PC-3 (cell line): ENCODE results near the gene UBE2F.

Experiments
- EZH2phosphoT487 ChIP-seq: fragments of 300-600 bp; sonication (generic); IDR thresholded peaks from 2 replicates; pipeline ENCODE4 v1.6.1; 2018; ENCODE audit warnings: mild to moderate bottlenecking, antibody characterized with exemption, low read length, borderline replicate concordance
- TF ChIP-seq, protein P1 (sequence below): fragments of 300-600 bp; sonication (generic); conservative IDR thresholded peaks from 2 replicates; pipeline ENCODE4 v1.5.1; 2017; ENCODE audit warnings: antibody characterized with exemption, low read depth, mild to moderate bottlenecking, low read length

DNA sequence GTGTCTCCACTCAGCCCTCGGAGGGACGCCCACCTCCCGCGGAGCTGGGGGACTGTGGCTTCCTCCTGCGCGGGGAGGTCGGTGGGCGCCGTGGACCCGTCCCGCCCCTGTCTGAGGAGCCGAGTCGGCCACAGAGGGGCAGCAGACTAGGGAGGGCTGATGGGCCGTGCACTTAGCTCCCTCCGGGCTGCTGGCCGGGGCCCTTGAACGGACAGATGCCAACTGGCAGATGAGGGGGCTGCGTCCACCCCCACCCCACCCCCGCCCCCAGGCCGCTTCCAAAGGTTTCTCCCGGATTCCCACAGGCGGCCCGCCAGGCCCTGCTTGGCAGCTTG, 10.4 kb upstream of the UBE2F start:
- TF ChIP-seq, protein P1, sequence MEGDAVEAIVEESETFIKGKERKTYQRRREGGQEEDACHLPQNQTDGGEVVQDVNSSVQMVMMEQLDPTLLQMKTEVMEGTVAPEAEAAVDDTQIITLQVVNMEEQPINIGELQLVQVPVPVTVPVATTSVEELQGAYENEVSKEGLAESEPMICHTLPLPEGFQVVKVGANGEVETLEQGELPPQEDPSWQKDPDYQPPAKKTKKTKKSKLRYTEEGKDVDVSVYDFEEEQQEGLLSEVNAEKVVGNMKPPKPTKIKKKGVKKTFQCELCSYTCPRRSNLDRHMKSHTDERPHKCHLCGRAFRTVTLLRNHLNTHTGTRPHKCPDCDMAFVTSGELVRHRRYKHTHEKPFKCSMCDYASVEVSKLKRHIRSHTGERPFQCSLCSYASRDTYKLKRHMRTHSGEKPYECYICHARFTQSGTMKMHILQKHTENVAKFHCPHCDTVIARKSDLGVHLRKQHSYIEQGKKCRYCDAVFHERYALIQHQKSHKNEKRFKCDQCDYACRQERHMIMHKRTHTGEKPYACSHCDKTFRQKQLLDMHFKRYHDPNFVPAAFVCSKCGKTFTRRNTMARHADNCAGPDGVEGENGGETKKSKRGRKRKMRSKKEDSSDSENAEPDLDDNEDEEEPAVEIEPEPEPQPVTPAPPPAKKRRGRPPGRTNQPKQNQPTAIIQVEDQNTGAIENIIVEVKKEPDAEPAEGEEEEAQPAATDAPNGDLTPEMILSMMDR = no peak
- no peak for TF ChIP-seq EZH2phosphoT487
